GM10266 (cell line): ENCODE data around the gene RCL1.

Source experiments
- DNase-seq: peaks from one replicate; pipeline ENCODE4 v3.0.0; 2012; ENCODE audit errors: extremely low spot score
- TF ChIP-seq, protein P1 (sequence below): IDR thresholded peaks from 2 replicates; pipeline ENCODE4 v1.5.1; 2012; ENCODE audit warnings: mild to moderate bottlenecking, low read depth; ENCODE audit not compliant: control insufficient read depth, insufficient read depth; ENCODE audit errors: missing control alignments

Gene RCL1

DNA sequence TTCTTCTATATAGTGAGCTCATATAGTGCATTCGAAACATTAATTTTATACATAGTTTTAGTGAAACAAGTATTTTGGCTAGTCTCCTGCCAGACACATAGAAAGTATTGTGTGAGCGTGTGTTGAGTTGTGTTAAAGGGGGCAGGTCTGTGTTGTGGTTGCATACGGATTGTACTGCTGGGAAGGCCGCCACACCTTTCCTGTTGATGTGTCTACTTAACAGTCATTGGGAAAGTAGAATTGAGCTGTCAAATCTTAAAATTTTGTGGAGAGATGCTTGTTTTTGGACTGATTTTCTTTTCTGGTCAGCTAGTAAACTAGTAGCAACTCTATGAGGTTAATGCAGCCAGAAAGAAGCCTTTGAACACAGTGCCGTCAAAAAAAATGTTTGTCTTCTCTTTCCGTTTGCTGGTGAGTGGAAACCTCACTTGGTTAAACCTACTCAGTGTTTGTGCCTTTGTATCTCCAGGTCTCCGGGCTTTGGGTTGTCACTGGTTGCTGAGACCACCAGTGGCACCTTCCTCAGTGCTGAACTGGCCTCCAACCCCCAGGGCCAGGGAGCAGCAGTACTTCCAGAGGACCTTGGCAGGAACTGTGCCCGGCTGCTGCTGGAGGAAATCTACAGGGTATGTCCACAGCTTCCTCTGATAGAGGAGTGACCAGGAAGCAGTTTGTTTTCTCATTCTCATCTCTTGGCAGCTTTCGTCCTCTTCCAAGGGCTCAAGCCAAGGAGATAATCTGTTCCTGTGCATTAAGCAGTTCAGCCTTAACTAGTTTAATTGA is 51.5 kb downstream of the RCL1 start:
- TF ChIP-seq, protein P1, sequence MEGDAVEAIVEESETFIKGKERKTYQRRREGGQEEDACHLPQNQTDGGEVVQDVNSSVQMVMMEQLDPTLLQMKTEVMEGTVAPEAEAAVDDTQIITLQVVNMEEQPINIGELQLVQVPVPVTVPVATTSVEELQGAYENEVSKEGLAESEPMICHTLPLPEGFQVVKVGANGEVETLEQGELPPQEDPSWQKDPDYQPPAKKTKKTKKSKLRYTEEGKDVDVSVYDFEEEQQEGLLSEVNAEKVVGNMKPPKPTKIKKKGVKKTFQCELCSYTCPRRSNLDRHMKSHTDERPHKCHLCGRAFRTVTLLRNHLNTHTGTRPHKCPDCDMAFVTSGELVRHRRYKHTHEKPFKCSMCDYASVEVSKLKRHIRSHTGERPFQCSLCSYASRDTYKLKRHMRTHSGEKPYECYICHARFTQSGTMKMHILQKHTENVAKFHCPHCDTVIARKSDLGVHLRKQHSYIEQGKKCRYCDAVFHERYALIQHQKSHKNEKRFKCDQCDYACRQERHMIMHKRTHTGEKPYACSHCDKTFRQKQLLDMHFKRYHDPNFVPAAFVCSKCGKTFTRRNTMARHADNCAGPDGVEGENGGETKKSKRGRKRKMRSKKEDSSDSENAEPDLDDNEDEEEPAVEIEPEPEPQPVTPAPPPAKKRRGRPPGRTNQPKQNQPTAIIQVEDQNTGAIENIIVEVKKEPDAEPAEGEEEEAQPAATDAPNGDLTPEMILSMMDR = no peak
- DNase-seq = no peak

DNA sequence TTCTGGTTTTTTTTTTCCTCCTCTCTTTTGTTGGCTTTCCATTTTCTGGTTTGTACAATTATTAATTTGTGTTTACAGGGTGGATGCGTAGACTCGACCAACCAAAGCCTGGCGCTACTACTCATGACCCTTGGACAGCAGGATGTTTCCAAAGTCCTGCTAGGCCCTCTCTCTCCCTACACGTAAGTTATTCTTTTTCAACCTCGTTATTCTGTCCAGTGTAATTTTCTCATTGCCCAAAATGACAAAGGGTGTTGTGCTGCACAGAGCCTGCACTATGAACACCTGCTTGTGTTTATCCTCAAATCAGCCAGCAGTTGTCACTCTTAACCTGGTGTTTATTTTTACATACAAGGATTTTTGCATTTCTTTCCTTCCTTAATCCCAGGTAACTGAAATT is 56.6 kb downstream of the RCL1 start:
- DNase-seq = no peak
- TF ChIP-seq, protein P1 = no peak

DNA sequence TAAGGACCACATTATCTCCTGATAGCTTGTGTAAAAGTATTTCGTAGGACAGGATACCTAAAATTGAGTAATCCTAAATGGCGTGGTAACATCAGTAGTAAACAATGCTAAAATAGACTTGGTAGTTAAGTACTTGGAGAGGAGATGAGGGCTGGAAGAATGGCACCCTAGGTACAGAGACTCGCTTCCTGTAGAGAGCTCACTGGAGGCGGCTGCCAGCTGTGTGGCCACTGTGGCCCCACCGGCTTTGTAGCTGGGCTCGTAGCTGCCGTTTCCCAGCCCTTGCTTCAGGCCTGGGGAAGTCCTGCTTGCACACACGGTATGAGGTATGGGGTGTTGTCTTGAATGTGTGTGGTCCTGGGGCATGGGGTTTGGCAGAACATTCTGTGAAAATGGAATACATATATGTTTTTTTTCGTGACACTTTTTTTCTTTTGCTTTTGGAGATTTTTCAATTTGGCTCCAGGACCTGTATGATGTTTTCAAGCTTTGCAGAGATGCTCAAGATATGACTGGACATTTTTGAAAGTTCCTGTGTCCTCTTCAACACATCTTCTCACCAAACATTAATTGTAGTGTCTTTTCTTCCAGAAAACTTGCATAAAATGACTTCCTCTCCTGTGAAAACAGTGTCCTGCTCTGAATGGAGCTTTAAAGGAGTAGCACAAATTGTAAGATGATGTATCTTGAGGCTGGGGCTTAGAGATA is 58.0 kb downstream of the RCL1 start:
- no peak for DNase-seq
- TF ChIP-seq, protein P1 = no peak

DNA sequence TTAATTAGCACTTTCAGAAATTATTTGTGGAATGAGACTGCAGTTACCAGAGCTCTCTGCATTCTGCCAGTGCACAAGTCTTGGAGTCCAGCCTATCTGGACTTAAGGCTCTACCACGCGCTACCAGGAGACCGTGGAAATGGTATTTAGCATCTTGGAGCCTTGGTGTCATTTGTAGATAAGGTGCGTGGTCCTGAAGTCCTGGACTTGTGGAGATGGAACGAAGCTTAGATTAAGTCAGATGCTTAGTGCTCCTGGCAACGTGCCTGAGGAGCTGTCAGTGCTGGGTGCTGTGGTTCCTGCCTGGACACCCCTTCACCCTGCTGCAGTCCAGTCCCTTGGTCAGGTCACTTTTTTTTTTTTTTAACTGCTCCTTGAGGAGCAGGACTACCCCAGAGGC is 59.7 kb downstream of the RCL1 start:
- DNase-seq = no peak
- TF ChIP-seq, protein P1 = no peak

DNA sequence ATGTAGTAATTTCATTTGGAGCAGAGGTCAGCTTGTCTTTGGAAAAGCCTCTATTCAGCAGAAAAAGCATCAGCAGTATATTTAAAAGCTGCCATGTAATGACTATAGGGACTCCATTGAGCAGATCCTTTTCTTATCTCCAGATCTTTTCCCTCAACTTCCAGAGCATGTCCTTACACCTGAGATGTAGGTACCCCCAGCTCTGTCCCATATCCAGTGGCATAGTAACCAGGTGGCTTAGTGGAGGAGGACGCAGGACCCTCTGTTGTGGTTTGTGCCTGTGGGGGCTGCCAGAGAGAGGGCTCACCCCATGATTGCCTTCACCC is 61.5 kb downstream of the RCL1 start:
- TF ChIP-seq, protein P1 = no peak
- no peak for DNase-seq

DNA sequence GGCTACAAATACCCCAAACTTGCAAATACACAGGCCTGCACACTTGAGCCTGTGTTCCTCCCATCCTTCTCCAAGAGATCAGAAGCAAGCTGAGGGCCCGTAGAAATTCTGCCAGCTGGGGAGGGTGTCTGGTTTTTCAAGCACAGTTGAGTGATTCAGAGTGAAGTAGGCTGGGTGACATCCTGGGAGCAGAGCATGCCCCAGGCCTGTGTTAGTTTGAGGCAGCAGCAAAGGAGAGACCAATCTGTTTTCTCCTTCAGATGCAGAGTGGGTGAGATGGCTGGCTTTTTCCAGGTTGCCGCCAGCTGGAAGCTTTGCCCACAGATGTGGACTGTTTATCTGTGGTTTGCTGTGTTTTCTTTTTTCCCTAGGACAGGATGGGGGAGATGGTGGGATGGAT is 63.1 kb downstream of the RCL1 start:
- TF ChIP-seq, protein P1 = no peak
- DNase-seq = no peak

DNA sequence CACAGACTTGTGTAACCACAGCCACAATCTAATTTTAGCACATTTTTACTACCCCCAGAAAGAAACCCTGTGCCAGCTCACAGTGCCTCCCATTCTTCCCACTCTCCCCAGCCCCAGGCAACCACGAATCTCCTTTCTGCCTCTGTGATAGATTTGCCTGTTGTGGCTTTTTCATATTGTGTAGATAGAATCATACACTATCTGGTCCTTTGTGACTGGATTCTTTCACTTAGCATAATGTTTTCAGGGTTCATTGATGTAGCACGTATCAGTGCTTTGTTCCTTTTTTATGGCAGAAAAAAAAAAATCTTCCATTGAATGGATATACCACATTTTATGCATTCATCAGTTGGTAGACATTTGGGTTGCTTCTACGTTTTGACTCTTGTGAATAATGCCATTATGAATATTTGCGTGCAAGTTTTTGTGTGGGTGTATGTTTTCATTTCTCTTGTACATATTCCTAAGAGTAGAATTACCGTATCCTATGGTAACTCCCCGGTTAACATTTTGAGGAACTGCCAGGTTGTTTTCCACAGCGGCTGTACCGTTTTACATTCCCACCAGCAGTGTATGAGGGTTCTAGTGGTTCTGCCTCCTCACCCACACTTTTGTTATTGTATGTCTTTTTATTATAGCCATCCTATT is 64.5 kb downstream of the RCL1 start:
- DNase-seq = no peak
- TF ChIP-seq, protein P1 = no peak
